ENCODE results near the gene NTRK3.

Gene NTRK3

GRCh38 chr15:87977907-87978306 is 278.6 kb downstream of the NTRK3 start:
- no peak for DNase-seq (ENCODE audit: low spot score)

DNA sequence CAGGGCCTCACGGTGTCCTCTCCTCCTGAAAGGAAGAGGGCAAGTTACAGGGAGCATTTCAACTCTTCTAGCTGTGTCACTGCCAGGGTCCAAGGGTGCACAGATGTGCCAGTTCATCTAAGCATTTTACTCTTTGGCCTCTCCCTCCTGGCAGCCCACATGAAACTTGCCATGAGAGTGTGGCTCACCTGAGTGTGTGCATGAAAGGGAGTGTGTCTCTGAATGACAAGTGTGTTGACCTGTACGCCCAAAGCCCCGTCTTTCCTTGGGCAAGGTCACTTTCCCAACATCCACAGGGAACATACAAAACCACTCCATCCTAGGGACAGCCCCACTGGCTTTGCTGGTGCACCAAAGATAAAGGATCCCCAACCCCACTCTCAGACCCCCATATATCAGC is 280.0 kb downstream of the NTRK3 start:
- no peak for DNase-seq (ENCODE audit: low spot score)

- DNase-seq (ENCODE audit: low spot score) = no peak
Measured at GRCh38 chr15:87973501-87974215, 282.9 kb downstream of the NTRK3 start.

DNA sequence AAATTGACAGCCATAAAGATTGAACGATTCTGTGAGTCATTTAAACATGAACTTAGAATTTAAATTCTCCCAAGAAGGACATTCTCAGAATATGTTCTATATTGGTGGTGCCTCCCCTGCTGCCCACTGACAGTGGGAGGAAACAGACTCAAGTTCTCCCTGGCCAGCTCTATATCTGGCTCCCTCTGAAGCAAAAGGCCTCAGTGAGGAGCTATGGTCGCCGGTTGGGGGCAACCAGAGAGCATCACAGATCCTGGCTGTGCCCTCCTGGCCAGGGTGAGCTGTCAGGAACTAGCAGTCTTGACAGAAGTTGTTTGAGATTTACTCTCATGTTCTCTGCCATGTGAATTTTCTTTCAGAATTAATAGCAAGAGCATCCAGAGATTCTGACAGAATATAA is 285.5 kb downstream of the NTRK3 start:
- DNase-seq (ENCODE audit: low spot score) = no peak

GRCh38 chr15:87967951-87968350 is 288.6 kb downstream of the NTRK3 start:
- no peak for DNase-seq (ENCODE audit: low spot score)

- DNase-seq (ENCODE audit: low spot score) = no peak
Measured at GRCh38 chr15:87965304-87965703, 291.2 kb downstream of the NTRK3 start.

DNA sequence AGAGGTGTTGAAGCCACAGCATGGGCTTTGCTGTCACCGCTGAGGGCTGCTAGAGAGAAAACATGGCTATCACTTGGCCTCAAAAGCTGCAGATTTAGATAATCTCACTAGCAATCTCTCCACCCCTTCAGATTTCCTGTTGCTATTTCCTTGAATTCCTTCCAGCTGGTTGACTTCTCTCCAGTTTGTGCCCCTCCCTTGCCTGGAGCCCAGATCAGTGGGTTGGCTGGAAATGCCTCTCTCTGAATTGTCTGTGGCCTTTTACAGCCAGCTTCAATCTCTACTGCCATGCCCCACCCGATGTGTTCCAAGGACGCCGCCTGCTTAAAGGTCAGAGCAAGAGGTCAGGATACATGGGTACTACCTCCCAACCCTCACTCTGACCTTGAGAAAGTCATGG is 294.1 kb downstream of the NTRK3 start:
- DNase-seq (ENCODE audit: low spot score) = no peak

DNA sequence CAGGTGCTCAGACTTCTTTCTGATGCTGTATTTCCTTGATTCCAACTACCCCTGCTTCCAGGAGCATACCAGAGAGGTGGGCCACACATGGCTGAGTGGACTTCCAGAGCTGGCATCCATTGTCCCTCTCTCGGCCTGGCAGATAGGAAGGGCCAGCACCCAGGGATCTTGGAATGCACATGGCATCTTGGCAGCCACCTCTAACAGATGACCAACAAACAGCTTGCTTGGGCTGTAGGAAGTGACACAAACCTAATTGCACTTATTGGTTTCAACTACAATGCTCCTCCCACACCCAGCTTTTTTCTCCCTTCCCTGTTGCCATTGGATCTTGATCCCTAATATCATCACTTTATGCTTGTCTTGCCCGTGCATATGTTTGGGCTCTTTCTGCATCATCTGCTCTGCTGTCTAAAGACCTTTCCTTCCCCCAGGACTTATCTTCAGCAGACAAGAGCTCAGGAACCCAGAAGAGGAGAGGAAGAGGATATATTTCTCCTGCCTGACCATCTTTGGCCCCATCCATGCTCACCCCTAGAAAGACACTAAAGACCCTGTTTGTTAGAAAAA is 294.6 kb downstream of the NTRK3 start:
- DNase-seq (ENCODE audit: low spot score) = no peak

GRCh38 chr15:87959662-87960061 is 296.9 kb downstream of the NTRK3 start:
- no peak for DNase-seq (ENCODE audit: low spot score)

- DNase-seq (ENCODE audit: low spot score) = no peak
Measured at GRCh38 chr15:87959080-87959479, 297.5 kb downstream of the NTRK3 start.

GRCh38 chr15:87955284-87955909 is 301.1 kb downstream of the NTRK3 start:
- no peak for DNase-seq (ENCODE audit: low spot score)

DNA sequence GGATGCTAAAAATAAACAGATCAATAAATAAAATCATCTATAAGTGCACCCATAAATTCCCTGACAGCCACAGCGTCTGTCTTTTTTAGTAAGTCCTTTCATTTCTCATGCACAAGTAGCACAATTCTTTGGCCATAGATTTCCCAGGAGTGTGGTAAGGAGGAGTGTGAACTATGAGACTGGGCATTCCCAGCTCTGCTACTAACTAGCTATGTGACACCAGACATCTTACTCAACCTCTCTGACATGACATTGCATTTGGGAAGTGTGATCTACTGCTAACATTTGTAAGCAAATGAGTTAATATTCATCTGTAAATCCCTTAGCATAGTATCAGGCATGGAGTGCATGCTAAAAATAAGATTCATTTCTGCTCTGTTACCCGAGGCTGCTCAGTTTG is 301.7 kb downstream of the NTRK3 start:
- DNase-seq (ENCODE audit: low spot score) = no peak

GRCh38 chr15:87952736-87953287 is 303.7 kb downstream of the NTRK3 start:
- no peak for DNase-seq (ENCODE audit: low spot score)

- DNase-seq (ENCODE audit: low spot score) = no peak
Measured at GRCh38 chr15:87949575-87950223, 306.8 kb downstream of the NTRK3 start.

- no peak for DNase-seq (ENCODE audit: low spot score)
Measured at GRCh38 chr15:87949151-87949574, 307.4 kb downstream of the NTRK3 start.

DNA sequence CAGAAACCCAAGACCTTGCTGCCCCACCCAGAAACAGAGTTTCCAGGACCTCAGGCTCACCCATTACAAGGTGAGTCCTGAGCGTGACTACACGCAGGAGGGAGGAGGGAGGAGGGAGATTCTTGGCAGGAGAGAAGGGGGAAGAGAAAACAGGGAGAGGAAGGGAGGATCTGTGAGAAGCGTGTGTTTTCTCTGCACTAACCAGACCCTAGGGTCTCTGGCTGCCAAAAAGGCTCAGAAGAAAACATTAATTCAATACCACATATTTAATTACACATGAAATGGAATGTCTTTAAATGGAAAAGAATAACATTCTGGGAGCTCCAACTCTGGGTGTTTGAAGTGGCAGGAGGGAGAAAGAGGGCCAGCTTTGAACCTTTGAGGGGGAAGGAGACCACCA is 309.0 kb downstream of the NTRK3 start:
- DNase-seq (ENCODE audit: low spot score) = no peak

DNA sequence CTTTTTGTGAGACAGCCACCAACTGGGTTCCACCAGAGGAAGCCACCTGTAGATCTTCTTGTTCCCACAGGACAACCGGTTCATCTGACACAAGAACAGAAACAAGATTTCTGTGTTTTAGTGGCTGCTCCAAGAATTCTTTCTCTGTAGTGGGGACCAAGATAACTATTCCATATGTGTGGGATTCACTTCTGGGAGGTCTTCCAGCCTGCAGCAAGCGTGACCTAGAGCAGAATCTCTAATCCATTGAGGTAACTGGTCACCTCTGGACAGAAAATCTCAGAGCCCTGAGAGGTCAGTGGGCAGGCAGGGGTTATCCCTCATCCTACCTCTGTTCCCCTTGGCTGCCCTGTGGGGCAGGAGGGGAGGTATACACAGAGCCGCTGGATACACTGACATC is 311.3 kb downstream of the NTRK3 start:
- no peak for DNase-seq (ENCODE audit: low spot score)

- no peak for DNase-seq (ENCODE audit: low spot score)
Measured at GRCh38 chr15:87944691-87945090, 311.8 kb downstream of the NTRK3 start.

- DNase-seq (ENCODE audit: low spot score) = no peak
Measured at GRCh38 chr15:87944050-87944449, 312.5 kb downstream of the NTRK3 start.

DNA sequence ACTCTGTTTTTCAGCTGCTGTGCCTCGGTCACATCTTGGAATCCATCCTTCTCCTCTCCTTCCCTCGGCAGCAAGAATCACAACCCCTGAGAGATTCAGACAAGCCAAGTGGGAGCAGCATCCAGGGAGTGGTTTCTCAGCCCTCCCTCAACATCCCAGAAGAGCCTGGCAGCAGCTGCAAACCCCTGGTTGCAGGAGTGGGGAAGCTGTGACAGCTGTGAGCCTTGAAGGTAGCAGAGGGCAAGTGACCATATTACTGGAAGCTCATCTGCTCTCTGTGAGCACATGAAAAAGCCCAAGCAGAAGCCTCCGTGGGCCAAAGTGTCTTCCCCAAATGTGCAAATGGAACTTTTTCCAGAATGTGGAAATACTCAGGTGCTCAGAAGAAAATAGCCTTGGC is 312.9 kb downstream of the NTRK3 start:
- no peak for DNase-seq (ENCODE audit: low spot score)

DNA sequence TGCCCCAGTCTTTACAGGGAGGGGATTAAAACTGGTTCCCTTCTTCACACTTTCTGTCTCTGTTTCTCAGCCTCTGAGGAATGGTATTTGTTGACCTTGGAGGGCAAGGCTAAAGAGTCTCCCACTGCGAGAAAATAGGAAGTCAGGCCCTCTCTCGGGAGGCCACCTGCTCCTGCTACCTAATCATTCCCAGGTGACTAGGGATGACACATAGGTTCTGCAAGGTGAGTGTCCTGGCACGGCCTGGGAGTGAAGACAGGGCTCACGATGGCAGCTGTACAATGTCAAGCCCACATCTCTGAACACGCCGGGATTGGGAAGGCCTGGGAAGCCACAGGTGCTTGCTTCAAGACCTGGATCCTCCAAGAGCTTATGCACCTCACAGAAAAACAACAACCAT is 314.2 kb downstream of the NTRK3 start:
- DNase-seq (ENCODE audit: low spot score) = no peak

DNA sequence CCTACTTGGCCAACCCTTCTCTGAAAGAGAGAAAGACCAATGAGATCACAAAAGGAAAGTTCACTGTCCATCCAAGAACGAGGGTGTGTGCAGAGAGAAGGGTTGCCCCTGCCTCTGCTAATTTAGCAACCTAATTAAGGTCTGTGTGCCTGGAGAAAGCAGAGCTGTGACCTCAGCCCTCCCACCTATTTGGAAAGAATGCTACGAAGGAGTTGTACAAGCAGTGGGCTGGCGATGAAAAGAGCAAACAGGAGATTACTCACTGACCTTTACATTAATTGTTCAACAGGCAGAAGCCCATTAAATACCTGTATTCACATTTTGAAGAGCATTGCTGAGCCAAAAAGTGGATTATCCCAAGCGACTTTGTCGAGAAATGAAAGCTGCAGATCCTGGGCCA is 314.9 kb downstream of the NTRK3 start:
- DNase-seq (ENCODE audit: low spot score) = no peak

DNA sequence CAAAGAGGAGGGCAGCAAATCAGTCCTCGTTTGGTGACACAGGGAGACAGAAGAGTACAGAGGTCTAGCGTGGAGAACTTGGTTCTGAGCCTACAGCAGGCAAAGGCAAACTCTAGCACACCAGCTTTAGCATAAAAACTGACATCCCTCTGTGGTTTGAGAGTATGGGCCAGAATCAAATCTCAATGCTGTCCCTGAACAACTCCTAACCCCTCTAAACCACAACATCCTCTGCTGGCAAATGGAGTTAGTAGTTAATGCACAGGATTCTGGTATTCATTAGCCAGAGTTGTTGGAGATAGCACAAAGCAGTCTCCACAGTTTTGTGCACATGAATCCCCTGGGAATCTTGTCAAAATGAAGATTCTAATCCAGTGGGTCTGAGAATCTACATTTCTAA is 315.8 kb downstream of the NTRK3 start:
- DNase-seq (ENCODE audit: low spot score) = no peak
